Suprapubic skin (tissue), 4 donors: Measurements from ENCODE around the gene VAMP8.

Source experiments
- EP300 ChIP-seq: sonication (generic); formaldehyde crosslinking; IDR thresholded peaks from one replicate; pipeline ENCODE4 v1.6.1; 2017; ENCODE audit warnings: antibody characterized with exemption
- POLR2A ChIP-seq, 2 donors: fragments of 450-650 bp; IDR thresholded peaks; one replicate each; pipeline ENCODE4 v1.6.1; 2017; ENCODE audit warnings: antibody characterized with exemption in 2 of 2, mild to moderate bottlenecking in 2 of 2, moderate library complexity in 2 of 2
- POLR2AphosphoS5 ChIP-seq, 3 donors: sonication (generic); formaldehyde crosslinking; IDR thresholded peaks; one replicate each; pipeline ENCODE4 v1.6.1; 2017; ENCODE audit warnings: antibody characterized with exemption in 3 of 3
- TF ChIP-seq, protein P1 (sequence below), 2 donors: fragments of 200-600 bp in 1 of 2; fragments of 450-650 bp in 1 of 2; sonication (generic) in 1 of 2; IDR thresholded peaks; one replicate each; pipeline ENCODE4 v1.5.1; 2016 to 2019; ENCODE audit warnings: antibody characterized with exemption in 2 of 2, mild to moderate bottlenecking in 1 of 2, moderate library complexity in 1 of 2

DNA sequence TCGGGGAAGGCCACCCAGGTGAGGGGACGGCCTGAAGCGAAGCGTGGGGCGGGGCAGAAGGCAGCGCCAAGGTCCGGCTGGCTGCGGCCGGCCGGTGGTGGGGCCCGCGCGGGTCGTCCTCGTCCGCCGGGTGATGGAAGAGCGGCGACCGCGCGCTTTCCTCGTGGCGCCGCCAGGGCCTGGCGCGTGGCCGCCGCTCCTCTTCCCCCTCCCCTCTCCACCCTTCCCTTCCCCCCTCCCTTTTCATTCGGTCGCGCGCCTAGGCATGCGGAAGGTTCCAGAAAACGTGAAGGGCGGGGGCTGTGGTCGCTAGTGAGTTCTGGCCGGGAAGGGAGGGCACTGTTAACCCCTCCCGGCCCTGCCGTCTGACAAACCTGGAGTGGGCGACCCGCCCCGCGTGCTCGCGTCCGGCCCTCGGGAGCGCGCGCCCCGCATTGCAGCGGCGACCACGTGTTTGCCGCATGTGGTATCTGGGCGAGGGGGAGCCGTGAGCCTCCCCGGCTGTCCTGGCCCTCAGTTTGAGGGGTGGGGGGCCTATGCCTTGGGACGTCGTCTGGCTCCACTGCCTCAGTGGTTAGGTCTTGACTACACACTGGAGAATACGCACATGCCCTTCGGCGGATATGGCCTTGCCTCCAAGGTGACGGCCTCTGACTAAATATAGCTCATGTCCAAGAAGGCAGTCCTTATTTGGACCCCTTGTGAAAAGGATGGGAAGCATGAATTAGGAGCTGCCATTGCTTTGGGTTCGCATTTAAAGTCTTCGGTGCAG lies 37.8 kb upstream of the VAMP8 start:
- TF ChIP-seq, protein P1, sequence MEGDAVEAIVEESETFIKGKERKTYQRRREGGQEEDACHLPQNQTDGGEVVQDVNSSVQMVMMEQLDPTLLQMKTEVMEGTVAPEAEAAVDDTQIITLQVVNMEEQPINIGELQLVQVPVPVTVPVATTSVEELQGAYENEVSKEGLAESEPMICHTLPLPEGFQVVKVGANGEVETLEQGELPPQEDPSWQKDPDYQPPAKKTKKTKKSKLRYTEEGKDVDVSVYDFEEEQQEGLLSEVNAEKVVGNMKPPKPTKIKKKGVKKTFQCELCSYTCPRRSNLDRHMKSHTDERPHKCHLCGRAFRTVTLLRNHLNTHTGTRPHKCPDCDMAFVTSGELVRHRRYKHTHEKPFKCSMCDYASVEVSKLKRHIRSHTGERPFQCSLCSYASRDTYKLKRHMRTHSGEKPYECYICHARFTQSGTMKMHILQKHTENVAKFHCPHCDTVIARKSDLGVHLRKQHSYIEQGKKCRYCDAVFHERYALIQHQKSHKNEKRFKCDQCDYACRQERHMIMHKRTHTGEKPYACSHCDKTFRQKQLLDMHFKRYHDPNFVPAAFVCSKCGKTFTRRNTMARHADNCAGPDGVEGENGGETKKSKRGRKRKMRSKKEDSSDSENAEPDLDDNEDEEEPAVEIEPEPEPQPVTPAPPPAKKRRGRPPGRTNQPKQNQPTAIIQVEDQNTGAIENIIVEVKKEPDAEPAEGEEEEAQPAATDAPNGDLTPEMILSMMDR (IDR thresholded peaks at IDR 0.05): no peak
- TF ChIP-seq POLR2A (IDR thresholded peaks at IDR 0.05) (no peak), EP300 (no peak), POLR2AphosphoS5 (IDR thresholded peaks at IDR 0.05) (peak; percentile 15 to 74 (median 44))
